Smooth muscle cell (in vitro differentiated cells): ENCODE measurements around the gene KDM6A. TPM values are rescaled to one million over a fixed set of nuclear protein-coding genes. Genes with fewer than 3 reads are reported as not detected.
"Not testable (repeated sequence)": the region's sequence is repeated elsewhere in the genome, so short reads cannot be mapped to it uniquely, and the experiment has no call there.

Experiments
- DNase-seq: peaks from one replicate; lab custom pipeline; 2025; ENCODE audit not compliant: unreplicated experiment; lab: John Stamatoyannopoulos, UW
- H2AFZ ChIP-seq: fragments of 200-600 bp; sonication (generic); 2 replicates; pipeline ENCODE4 v1.6.0; 2016; ENCODE audit warnings: antibody characterized with exemption, low read depth, mild to moderate bottlenecking
- H3F3A ChIP-seq: fragments of 200-600 bp; sonication (generic); 2 replicates; pipeline ENCODE4 v1.6.0; 2017; ENCODE audit warnings: antibody characterized with exemption, low read depth
- H3K27ac ChIP-seq: fragments of 200-600 bp; sonication (generic); 2 replicates; pipeline ENCODE4 v1.5.1; 2016; ENCODE audit warnings: low read depth, mild to moderate bottlenecking
- H3K27me3 ChIP-seq: fragments of 200-600 bp; sonication (generic); 2 replicates; pipeline ENCODE4 v1.6.1; 2016; ENCODE audit warnings: low read depth, mild to moderate bottlenecking
- H3K36me3 ChIP-seq: fragments of 200-600 bp; sonication (generic); 2 replicates; pipeline ENCODE4 v1.5.1; 2016; ENCODE audit warnings: low read depth
- H3K4me1 ChIP-seq: fragments of 200-600 bp; sonication (generic); 2 replicates; pipeline ENCODE4 v1.5.1; 2016; ENCODE audit warnings: low read depth
- H3K4me2 ChIP-seq: fragments of 200-600 bp; sonication (generic); 2 replicates; pipeline ENCODE4 v1.6.0; 2016; ENCODE audit warnings: mild to moderate bottlenecking
- H3K4me3 ChIP-seq: fragments of 200-600 bp; sonication (generic); 2 replicates; pipeline ENCODE4 v1.5.1; 2016; ENCODE audit warnings: mild to moderate bottlenecking
- H3K79me2 ChIP-seq: fragments of 200-600 bp; sonication (generic); 2 replicates; pipeline ENCODE4 v1.6.0; 2016; ENCODE audit warnings: low read depth, mild to moderate bottlenecking
- H3K9ac ChIP-seq: fragments of 200-600 bp; sonication (generic); 2 replicates; pipeline ENCODE4 v1.6.0; 2016; ENCODE audit warnings: low read depth
- H3K9me3 ChIP-seq: fragments of 200-600 bp; sonication (generic); replicated peaks from 2 replicates; pipeline ENCODE4 v1.5.1; 2016; ENCODE audit warnings: low read depth
- H4K20me1 ChIP-seq: fragments of 200-600 bp; sonication (generic); 2 replicates; pipeline ENCODE4 v1.6.0; 2016; ENCODE audit warnings: low read depth
- CTCF ChIP-seq: fragments of 200-600 bp; sonication (generic); IDR thresholded peaks from 2 replicates; pipeline ENCODE4 v1.5.1; 2017; ENCODE audit warnings: borderline replicate concordance, mild to moderate bottlenecking, antibody characterized with exemption; ENCODE audit not compliant: insufficient read depth, poor library complexity, severe bottlenecking
- WGBS: methylation state at CpG from one replicate; pipeline ENCODE4 v1.1.7; 2016; ENCODE audit warnings: low lambda C conversion rate; 5-methylcytosine and 5-hydroxymethylcytosine counted together
- polyA plus RNA-seq: library from polyadenylated mRNA; unstranded; fragments of >200 nt; fragmentation: Nextera tagmentation; extraction: Ambion mirVana; gene quantifications from 2 replicates; pipeline ENCODE4 v1.2.1, GENCODE V29; 2016
- total RNA-seq: library from RNA; depleted of rRNA; stranded (reverse); fragments of >200 nt; gene quantifications from 2 replicates; pipeline ENCODE4 v1.2.3, GENCODE V29; 2014

KDM6A gene
- total and polyA plus RNA-seq, 2 experiments from 2014 or later, result 9.6 to 28.1 TPM

- Histone ChIP-seq H3K36me3 (no peaks in the 10 kb centered on the region), H3K27ac (no peak overlapping the region), H2AFZ (no peak overlapping the region), H3K4me1 (no peaks in the 10 kb centered on the region), H3K4me3 (no peak overlapping the region), H4K20me1 (peaks cover 88% of the 10 kb centered on the region), H3K9ac (no peak overlapping the region), H3K79me2 (peaks cover 96% of the 10 kb centered on the region), H3K9me3 (peaks cover 3% of the 10 kb centered on the region), H3K4me2 (no peak overlapping the region), H3K27me3 (no peaks in the 10 kb centered on the region), H3F3A (no peaks in the 10 kb centered on the region)
- no peak for TF ChIP-seq CTCF
- WGBS, result 72% methylated on average over 1 of the region's 1 CpG
- DNase-seq, result no peak
Measured at GRCh38 chrX:44889824-44890223, 16.8 kb downstream of the KDM6A start.

GRCh38 chrX:44890247-44890646 lies 17.3 kb downstream of the KDM6A start:
- Histone ChIP-seq H3K9ac (no peak overlapping the region), H3K4me3 (no peak overlapping the region), H3K27ac (no peak overlapping the region), H3K9me3 (peaks cover 3% of the 10 kb centered on the region), H3F3A (no peaks in the 10 kb centered on the region), H3K4me2 (no peak overlapping the region), H3K4me1 (no peaks in the 10 kb centered on the region), H3K27me3 (no peaks in the 10 kb centered on the region), H2AFZ (no peak overlapping the region), H3K79me2 (peaks cover 96% of the 10 kb centered on the region), H3K36me3 (no peaks in the 10 kb centered on the region), H4K20me1 (peaks cover 87% of the 10 kb centered on the region)
- no peak for TF ChIP-seq CTCF
- 77% methylated on average over 3 of the region's 3 CpGs for WGBS
- no peak for DNase-seq

GRCh38 chrX:44890687-44891086 lies 17.7 kb downstream of the KDM6A start:
- H3K4me2 ChIP-seq, H2AFZ ChIP-seq, H3F3A ChIP-seq, H3K9ac ChIP-seq, H3K27me3 ChIP-seq, H3K4me3 ChIP-seq, H3K4me1 ChIP-seq, DNase-seq, H3K36me3 ChIP-seq, H3K27ac ChIP-seq, H3K9me3 ChIP-seq: not testable (repeated sequence)
- Histone ChIP-seq H3K79me2 (peaks cover 96% of the 10 kb centered on the region), H4K20me1 (peaks cover 86% of the 10 kb centered on the region)
- 91% methylated on average over 10 of the region's 10 CpGs for WGBS

- H3K27me3 ChIP-seq, result no peaks in the 10 kb centered on the region
- no peaks in the 10 kb centered on the region for H3F3A ChIP-seq
- H3K79me2 ChIP-seq, result peaks cover 96% of the 10 kb centered on the region
- no peak overlapping the region for H3K9ac ChIP-seq
- H3K4me2 ChIP-seq, result no peak overlapping the region
- 89% methylated on average over 6 of the region's 6 CpGs for WGBS
- no peak overlapping the region for H2AFZ ChIP-seq
- peaks cover 3% of the 10 kb centered on the region for H3K9me3 ChIP-seq
- no peak for TF ChIP-seq CTCF
- peaks cover 81% of the 10 kb centered on the region for H4K20me1 ChIP-seq
- H3K4me1 ChIP-seq, result no peaks in the 10 kb centered on the region
- H3K27ac ChIP-seq, result no peak overlapping the region
- no peak for DNase-seq
- no peaks in the 10 kb centered on the region for H3K36me3 ChIP-seq
- no peak overlapping the region for H3K4me3 ChIP-seq
Measured at GRCh38 chrX:44891642-44892041, 18.7 kb downstream of the KDM6A start.
